GM04504 (cell line): ENCODE measurements around the gene KIZ.
"Not testable (repeated sequence)": the region's sequence is repeated elsewhere in the genome, so short reads cannot be mapped to it uniquely, and the experiment has no call there.

Experiments used
- DNase-seq: peaks from one replicate; pipeline ENCODE4 v3.0.0-alpha.2; 2012; ENCODE audit warnings: low read depth

KIZ gene

GRCh38 chr20:21230220-21230619, 104.3 kb downstream of the KIZ start:
- no peak for DNase-seq

GRCh38 chr20:21230686-21231085, 104.8 kb downstream of the KIZ start:
- no peak for DNase-seq

GRCh38 chr20:21232546-21233280, 106.8 kb downstream of the KIZ start:
- DNase-seq: no peak

DNA sequence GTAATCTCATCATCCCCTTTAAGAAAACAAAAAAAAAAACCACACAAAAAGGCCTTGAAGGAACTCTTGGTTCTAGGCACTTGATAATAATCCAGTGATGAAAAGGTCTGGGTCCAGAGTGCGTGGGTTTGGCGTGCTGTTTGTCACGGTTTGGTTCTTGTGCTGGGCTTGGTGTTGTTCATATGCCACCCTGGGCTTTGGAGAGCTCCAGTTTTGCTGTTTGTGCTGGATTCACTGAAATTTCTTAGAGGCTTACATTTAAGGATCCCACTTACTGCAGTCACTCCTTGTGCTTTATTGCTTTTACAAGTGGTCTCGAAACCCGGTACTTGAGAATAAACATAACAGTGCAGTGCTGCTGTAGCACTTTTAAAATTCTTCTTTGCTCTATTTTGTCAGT, 108.4 kb downstream of the KIZ start:
- DNase-seq: no peak

- no peak for DNase-seq
Measured at GRCh38 chr20:21234806-21235483, 109.1 kb downstream of the KIZ start.

- peak; percentile 25 for DNase-seq
Measured at GRCh38 chr20:21235484-21236445, 109.9 kb downstream of the KIZ start.

DNA sequence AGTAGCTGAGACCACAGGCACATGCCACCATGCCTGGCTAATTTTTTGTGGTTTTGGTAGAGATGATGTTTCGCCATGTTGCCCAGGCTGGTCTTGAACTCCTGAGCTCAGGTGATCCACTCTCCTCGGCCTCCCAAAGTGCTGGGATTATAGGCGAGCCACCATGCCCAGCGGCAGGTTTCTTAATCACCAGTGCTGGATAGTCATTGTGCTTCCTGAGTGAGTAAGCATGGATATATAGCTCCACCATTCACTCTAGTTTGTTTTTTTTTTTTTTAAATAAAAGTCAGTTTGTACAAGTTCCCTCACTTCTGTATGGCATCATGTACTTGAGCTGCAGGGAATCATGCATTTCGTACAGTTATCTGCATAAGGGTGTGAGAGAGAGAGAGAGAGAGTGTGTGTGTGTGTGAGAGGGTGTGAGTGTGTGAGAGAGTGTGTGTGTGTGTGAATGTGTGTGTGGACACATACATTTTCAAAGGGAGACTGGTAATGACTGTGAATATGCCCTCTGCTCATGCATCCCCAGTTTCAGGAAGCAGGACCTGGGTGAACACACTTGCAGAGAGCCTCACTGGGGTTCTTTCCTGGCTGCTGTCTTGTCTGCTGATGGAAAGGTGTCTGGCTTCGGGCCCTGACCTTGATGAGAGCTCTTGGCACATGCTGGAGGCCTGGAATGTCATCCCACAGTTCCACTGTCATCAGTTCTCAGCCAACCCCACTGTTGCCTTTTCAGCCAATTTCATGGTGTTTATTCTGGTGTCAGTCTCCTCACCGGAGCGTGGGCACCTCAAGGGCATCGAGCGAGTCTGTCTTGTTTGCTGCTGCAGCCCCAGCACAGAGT, 112.3 kb downstream of the KIZ start:
- no peak for DNase-seq

- DNase-seq: no peak
Measured at GRCh38 chr20:21238818-21239536, 113.1 kb downstream of the KIZ start.

GRCh38 chr20:21240394-21240793, 114.5 kb downstream of the KIZ start:
- DNase-seq: no peak

- no peak for DNase-seq
Measured at GRCh38 chr20:21241406-21241805, 115.5 kb downstream of the KIZ start.

GRCh38 chr20:21243811-21244210, 117.9 kb downstream of the KIZ start:
- no peak for DNase-seq

GRCh38 chr20:21244808-21245207, 118.9 kb downstream of the KIZ start:
- DNase-seq: no peak

DNA sequence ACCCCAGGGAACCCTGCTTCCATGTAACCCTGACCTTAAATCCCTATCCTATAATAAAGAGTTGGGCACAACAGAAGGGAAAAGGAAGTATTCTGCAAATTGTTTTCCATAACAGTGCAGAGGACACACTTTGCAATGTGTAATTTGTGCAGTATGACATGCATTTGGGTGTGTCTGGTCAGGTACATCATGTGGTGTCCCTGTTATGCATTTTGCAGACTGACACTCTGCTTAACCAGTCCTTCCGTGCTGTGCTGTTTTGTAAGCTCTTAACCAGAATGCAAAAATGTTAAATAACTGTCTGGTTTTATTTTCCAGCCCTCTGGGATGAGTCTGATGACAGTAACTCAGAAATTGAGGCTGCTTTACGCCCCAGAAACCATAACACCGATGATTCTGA, 120.3 kb downstream of the KIZ start:
- DNase-seq: no peak

DNA sequence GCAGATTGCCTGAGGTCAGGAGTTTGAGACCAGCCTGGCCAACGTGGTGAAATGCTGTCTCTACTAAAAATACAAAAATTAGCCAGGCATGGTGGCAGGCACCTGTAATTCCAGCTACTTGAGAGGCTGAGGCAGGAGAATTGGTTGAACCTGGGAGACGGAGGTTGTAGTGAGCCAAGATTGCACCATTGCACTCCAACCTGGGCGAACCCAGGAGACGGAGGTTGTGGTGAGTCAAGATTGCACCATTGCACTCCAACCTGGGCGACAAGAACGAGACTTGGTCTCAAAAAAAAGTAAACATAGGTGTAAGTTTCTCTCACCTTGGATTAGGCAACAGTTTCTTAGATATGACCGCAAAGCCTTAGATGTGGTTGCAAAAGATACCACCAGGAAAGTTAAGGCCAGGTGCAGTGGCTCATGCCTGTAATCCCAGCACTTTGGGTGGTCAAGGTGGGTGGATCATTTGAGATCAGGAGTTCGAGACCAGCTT, 121.8 kb downstream of the KIZ start:
- not testable (repeated sequence) for DNase-seq

DNA sequence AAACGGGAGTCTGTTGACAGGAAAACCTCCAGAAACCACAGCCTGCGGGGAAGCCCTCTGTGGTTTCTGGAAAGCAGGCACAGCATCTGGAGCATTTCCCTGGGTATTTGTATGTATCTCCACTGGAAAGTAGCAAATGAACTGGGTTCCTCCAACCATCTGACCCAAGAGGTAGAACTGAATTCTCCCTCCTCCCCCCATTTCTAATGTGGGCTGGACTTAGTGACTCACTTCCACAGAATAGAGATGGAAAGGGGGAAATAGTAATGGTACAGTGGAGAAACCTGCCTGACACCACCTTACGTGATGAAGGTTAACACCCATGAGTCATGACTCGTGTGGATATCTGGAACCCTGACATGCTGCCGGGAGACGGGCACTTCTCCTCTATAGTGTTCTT, 125.4 kb downstream of the KIZ start:
- DNase-seq: no peak

- no peak for DNase-seq
Measured at GRCh38 chr20:21257192-21257591, 131.3 kb downstream of the KIZ start.

- no peak for DNase-seq
Measured at GRCh38 chr20:21258411-21258810, 132.5 kb downstream of the KIZ start.

DNA sequence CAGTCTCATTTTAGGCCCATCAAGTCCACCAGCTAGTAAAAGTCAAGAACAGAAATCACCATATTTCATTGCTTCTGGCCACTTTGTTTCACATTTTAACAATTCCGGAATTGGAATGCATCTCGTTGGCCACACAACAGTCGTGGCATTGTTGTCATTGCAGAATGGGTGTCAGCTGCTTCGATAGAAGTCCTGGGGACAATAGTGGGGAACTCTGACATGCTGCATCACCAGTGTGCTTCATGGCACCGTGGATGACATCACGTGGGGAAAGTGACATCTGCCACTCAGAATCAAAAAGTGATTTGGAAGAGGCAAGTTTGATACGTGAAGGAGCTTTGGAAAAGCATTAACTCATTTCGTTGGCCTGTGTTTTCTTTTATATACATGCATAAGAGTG, 133.5 kb downstream of the KIZ start:
- DNase-seq: no peak

- DNase-seq: no peak
Measured at GRCh38 chr20:21262812-21263211, 136.9 kb downstream of the KIZ start.

- no peak for DNase-seq
Measured at GRCh38 chr20:21265261-21266190, 139.6 kb downstream of the KIZ start.
